Measurements from ENCODE around the gene POU2AF1.

GRCh38 chr11:111339758-111340388 is 39.2 kb downstream of the POU2AF1 start:
- TF ChIP-seq CEBPB (IDR thresholded peaks at IDR 0.05) (no peak), NFIC (IDR thresholded peaks at IDR 0.05) (no peak), TAF1 (IDR thresholded peaks at IDR 0.05; ENCODE audit: low read depth) (no peak), MAX (IDR thresholded peaks at IDR 0.05) (no peak), RAD21 (IDR thresholded peaks at IDR 0.05; ENCODE audit: low read depth) (no peak), FOXM1 (IDR thresholded peaks at IDR 0.05; ENCODE audit: borderline replicate concordance, low read depth) (no peak), TEAD4 (IDR thresholded peaks at IDR 0.05) (no peak), EP300 (IDR thresholded peaks at IDR 0.05; ENCODE audit: borderline replicate concordance) (no peak), CREB1 (IDR thresholded peaks at IDR 0.05; ENCODE audit: low read depth) (no peak), EGR1 (IDR thresholded peaks at IDR 0.05) (no peak), YY1 (IDR thresholded peaks at IDR 0.05; ENCODE audit: low read depth) (no peak)
